Left ventricle myocardium inferior (tissue), 1 donor: ENCODE measurements around the gene ASB15. TPM values are rescaled to one million over a fixed set of nuclear protein-coding genes. Genes with fewer than 3 reads are reported as not detected.

Experiments
- DNase-seq: peaks from one replicate; pipeline ENCODE4 v3.0.0-alpha.2; 2020
- H3K27ac ChIP-seq: fragments of 200-600 bp; replicated peaks from 2 replicates; pipeline ENCODE4 v1.8.0; 2021
- H3K27me3 ChIP-seq: fragments of 200-600 bp; 2 replicates; pipeline ENCODE4 v1.8.0; 2021; ENCODE audit warnings: low read depth
- H3K36me3 ChIP-seq: fragments of 200-600 bp; 2 replicates; pipeline ENCODE4 v1.8.0; 2021
- H3K4me1 ChIP-seq: fragments of 200-600 bp; 2 replicates; pipeline ENCODE4 v1.8.0; 2021
- H3K4me3 ChIP-seq: fragments of 200-600 bp; 2 replicates; pipeline ENCODE4 v1.8.0; 2021; ENCODE audit warnings: mild to moderate bottlenecking, moderate library complexity
- H3K9me3 ChIP-seq: fragments of 200-600 bp; replicated peaks from 2 replicates; pipeline ENCODE4 v1.8.0; 2021
- CTCF ChIP-seq: fragments of 200-600 bp; IDR thresholded peaks from 2 replicates; pipeline ENCODE4 v1.8.0; 2021; ENCODE audit warnings: antibody characterized with exemption, mild to moderate bottlenecking, borderline replicate concordance
- intact Hi-C: fragments of 100-400 bp; cut with micrococcal nuclease; formaldehyde crosslinking; loops from one replicate; pipeline ENCODE4 v1.11.0; 2022
- total RNA-seq: library from RNA; stranded (reverse); fragmentation: NEBNext Ultra II Directional; extraction: Animal tissue kit (Norgen Biotek cat#: 25700); gene quantifications from one replicate; pipeline ENCODE4 v1.2.1, GENCODE V29; 2021
- donor health status: DM: no; HTN: yes; CAD: no; lungs with severe emphysema.

The ASB15 gene
- total RNA-seq, 1 donor from 2014 or later = 76.8 TPM

GRCh38 chr7:123598657-123599056 lies 3.0 kb upstream of the ASB15 start:
- peak overlapping the region; percentile 82 for H3K27ac ChIP-seq
- intact Hi-C loops = no loop called here

GRCh38 chr7:123599766-123600165 lies 1.9 kb upstream of the ASB15 start:
- no peaks in the 10 kb centered on the region for H3K27me3 ChIP-seq
- peaks cover 7% of the 10 kb centered on the region for H3K4me1 ChIP-seq
- H3K27ac ChIP-seq = peak overlapping the region; percentile 82
- DNase-seq = no peak
- intact Hi-C loops = no loop called here
- H3K4me3 ChIP-seq = peak overlapping the region; percentile 62
- no peaks in the 10 kb centered on the region for H3K9me3 ChIP-seq
- H3K36me3 ChIP-seq = no peaks in the 10 kb centered on the region
- TF ChIP-seq CTCF = no peak

More at GRCh38 chr7:123598657-123599056, 3.0 kb upstream of the ASB15 start:
- Histone ChIP-seq H3K27me3 (no peaks in the 10 kb centered on the region), H3K9me3 (no peaks in the 10 kb centered on the region), H3K36me3 (no peaks in the 10 kb centered on the region), H3K4me1 (no peaks in the 10 kb centered on the region), H3K4me3 (no peak overlapping the region)
- TF ChIP-seq CTCF = no peak
- no peak for DNase-seq

GRCh38 chr7:123600876-123601275 lies 745 bp upstream of the ASB15 start:
- H3K27ac ChIP-seq = peak overlapping the region; percentile 82
- H3K9me3 ChIP-seq = no peaks in the 10 kb centered on the region
- intact Hi-C loops = no loop called here
- peaks cover 14% of the 10 kb centered on the region for H3K4me1 ChIP-seq
- H3K36me3 ChIP-seq = no peaks in the 10 kb centered on the region
- no peak for TF ChIP-seq CTCF
- no peaks in the 10 kb centered on the region for H3K27me3 ChIP-seq
- no peak for DNase-seq
- peak overlapping the region; percentile 62 for H3K4me3 ChIP-seq

GRCh38 chr7:123602648-123603047 lies 1.0 kb downstream of the ASB15 start:
- no peaks in the 10 kb centered on the region for H3K9me3 ChIP-seq
- intact Hi-C loops = no loop called here
- no peak for TF ChIP-seq CTCF
- no peak for DNase-seq
- H3K27me3 ChIP-seq = no peaks in the 10 kb centered on the region
- no peaks in the 10 kb centered on the region for H3K36me3 ChIP-seq
- H3K4me1 ChIP-seq = peaks cover 18% of the 10 kb centered on the region
- H3K27ac ChIP-seq = peak overlapping the region; percentile 82
- H3K4me3 ChIP-seq = peak overlapping the region; percentile 62

- intact Hi-C loops = no loop called here
- no peak for TF ChIP-seq CTCF
- H3K4me1 ChIP-seq = peaks cover 32% of the 10 kb centered on the region
- no peaks in the 10 kb centered on the region for H3K36me3 ChIP-seq
- H3K4me3 ChIP-seq = peak overlapping the region; percentile 62
- no peaks in the 10 kb centered on the region for H3K27me3 ChIP-seq
- no peaks in the 10 kb centered on the region for H3K9me3 ChIP-seq
- DNase-seq = no peak
- no peak overlapping the region for H3K27ac ChIP-seq
These were observed 3.1 kb downstream of the ASB15 start for GRCh38 chr7:123604739-123605138.

- DNase-seq = no peak
- Histone ChIP-seq H3K9me3 (no peaks in the 10 kb centered on the region), H3K27ac (peak overlapping the region; percentile 36), H3K4me1 (peaks cover 49% of the 10 kb centered on the region), H3K36me3 (no peaks in the 10 kb centered on the region), H3K27me3 (no peaks in the 10 kb centered on the region), H3K4me3 (no peak overlapping the region)
- no peak for TF ChIP-seq CTCF
- intact Hi-C loops = no loop called here
These were observed 5.9 kb downstream of the ASB15 start for GRCh38 chr7:123607423-123607975.
